HepG2 (cell line): Measurements from ENCODE around the gene RCC1. TPM values are rescaled to one million over a fixed set of nuclear protein-coding genes. Genes with fewer than 3 reads are reported as not detected.
A peak's percentile ranks its signal among the peaks of the same experiment; 100 is the strongest.

Source experiments
- ATF6 ChIP-seq: sonication (generic); formaldehyde crosslinking; conservative IDR thresholded peaks from 2 replicates; pipeline ENCODE4 v1.4.0; 2020; ENCODE audit warnings: missing genetic modification reagents
- ATRX ChIP-seq: sonication (generic); formaldehyde crosslinking; IDR thresholded peaks from 2 replicates; pipeline ENCODE4 v1.4.0; 2020; ENCODE audit warnings: missing genetic modification reagents, borderline replicate concordance
- BHLHE40 ChIP-seq: IDR thresholded peaks from 2 replicates; pipeline ENCODE4 v1.6.1; 2011; ENCODE audit warnings: low read length, improper control_type of control experiment
- CENPX ChIP-seq: sonication (generic); formaldehyde crosslinking; IDR thresholded peaks from 2 replicates; pipeline ENCODE4 v1.9.0; 2021; ENCODE audit warnings: mild to moderate bottlenecking, missing genetic modification reagents, moderate library complexity
- CREB1 ChIP-seq, 2 experiments: fragments of 450-650 bp in 1 of 2; IDR thresholded peaks; 2 replicates each; pipeline ENCODE4 v1.6.1; 2016 to 2017; ENCODE audit warnings: control low read depth in 1 of 2, mild to moderate bottlenecking in 1 of 2, missing compliant biosample characterization in 1 of 2, missing genetic modification characterization in 1 of 2
- EED ChIP-seq: sonication (generic); formaldehyde crosslinking; IDR thresholded peaks from 2 replicates; pipeline ENCODE4 v1.5.0; 2020; ENCODE audit warnings: mild to moderate bottlenecking, missing genetic modification reagents
- FOXM1 ChIP-seq: sonication (generic); formaldehyde crosslinking; IDR thresholded peaks from 2 replicates; pipeline ENCODE4 v1.5.0; 2020; ENCODE audit warnings: missing genetic modification reagents
- GLMP ChIP-seq: sonication (generic); formaldehyde crosslinking; IDR thresholded peaks from 2 replicates; pipeline ENCODE4 v1.9.0; 2021; ENCODE audit warnings: missing genetic modification reagents, mild to moderate bottlenecking, borderline replicate concordance
- HMG20B ChIP-seq: conservative IDR thresholded peaks from 2 replicates; pipeline ENCODE4 v1.6.1; 2016; ENCODE audit warnings: missing genetic modification reagents, missing compliant biosample characterization
- KLF9 ChIP-seq: IDR thresholded peaks from 2 replicates; pipeline ENCODE4 v1.6.1; 2016; ENCODE audit warnings: low read depth
- NONO ChIP-seq, 2 experiments: fragments of 450-650 bp in 1 of 2; sonication (generic) in 1 of 2; formaldehyde crosslinking in 1 of 2; IDR thresholded peaks in 1 of 2; conservative IDR thresholded peaks in 1 of 2; 2 replicates each; pipeline versions ENCODE4 v1.6.1 to v1.8.0; 2017 to 2022; ENCODE audit warnings: mild to moderate bottlenecking in 1 of 2, missing genetic modification reagents in 1 of 2, moderate library complexity in 1 of 2
- PRMT3 ChIP-seq: sonication (generic); formaldehyde crosslinking; IDR thresholded peaks from 2 replicates; pipeline ENCODE4 v1.8.1; 2022; ENCODE audit warnings: low read depth, mild to moderate bottlenecking, moderate library complexity, missing genetic modification reagents, borderline replicate concordance
- ZBTB10 ChIP-seq: sonication (generic); formaldehyde crosslinking; IDR thresholded peaks from 2 replicates; pipeline ENCODE4 v1.4.0; 2020; ENCODE audit warnings: missing genetic modification reagents, borderline replicate concordance
- ZBTB33 ChIP-seq: sonication (generic); formaldehyde crosslinking; IDR thresholded peaks from 2 replicates; pipeline ENCODE4 v1.4.0; 2020; ENCODE audit warnings: missing genetic modification reagents
- ZC3H13 ChIP-seq: sonication (generic); formaldehyde crosslinking; IDR thresholded peaks from 2 replicates; pipeline ENCODE4 v1.8.1; 2023; ENCODE audit warnings: mild to moderate bottlenecking, missing genetic modification reagents, moderate library complexity
- ZNF230 ChIP-seq: sonication (generic); formaldehyde crosslinking; IDR thresholded peaks from 2 replicates; pipeline ENCODE4 v1.4.0; 2020; ENCODE audit warnings: mild to moderate bottlenecking, missing genetic modification reagents
- ZNF329 ChIP-seq: sonication (generic); formaldehyde crosslinking; IDR thresholded peaks from 2 replicates; pipeline ENCODE4 v1.9.0; 2021; ENCODE audit warnings: low read depth, mild to moderate bottlenecking, missing genetic modification reagents
- ZNF543 ChIP-seq: sonication (generic); formaldehyde crosslinking; IDR thresholded peaks from 2 replicates; pipeline ENCODE4 v1.4.0; 2020; ENCODE audit warnings: mild to moderate bottlenecking, missing genetic modification reagents
- ZNF616 ChIP-seq: sonication (generic); formaldehyde crosslinking; IDR thresholded peaks from 2 replicates; pipeline ENCODE4 v1.5.0; 2020; ENCODE audit warnings: low read depth, mild to moderate bottlenecking, missing genetic modification reagents
- ZNF776 ChIP-seq: sonication (generic); formaldehyde crosslinking; IDR thresholded peaks from 2 replicates; pipeline ENCODE4 v1.4.0; 2020; ENCODE audit warnings: mild to moderate bottlenecking, missing genetic modification reagents
- ZSCAN25 ChIP-seq: sonication (generic); formaldehyde crosslinking; IDR thresholded peaks from 2 replicates; pipeline ENCODE4 v1.8.0; 2022; ENCODE audit warnings: mild to moderate bottlenecking, missing genetic modification reagents
- polyA plus RNA-seq, 8 experiments: library from polyadenylated mRNA; depleted of rRNA in 3 of 8; stranded (reverse) in 7 of 8; unstranded in 1 of 8; fragments of >200 nt; fragmentation: Illumina TruSeq in 4 of 8; extraction: Trizol in 4 of 8; gene quantifications; 2 replicates each; pipeline versions ENCODE4 v1.2.1 to v1.2.3, GENCODE V29; 2011 to 2016; ENCODE audit warnings: low read depth in 4 of 8, missing spikeins in 1 of 8, mixed read lengths in 1 of 8; ENCODE audit not compliant: insufficient read depth in 1 of 8
- total RNA-seq, 5 experiments: library from RNA; depleted of rRNA; stranded (reverse); fragments of >200 nt; fragmentation: Illumina TruSeq; extraction: Trizol; gene quantifications; 2 replicates each; pipeline ENCODE4 v1.2.3, GENCODE V29; 2016; ENCODE audit warnings: low read depth in 1 of 5
- TF ChIP-seq, protein P1 (sequence below): conservative IDR thresholded peaks from 2 replicates; pipeline ENCODE4 v1.6.1; 2018; ENCODE audit warnings: missing genetic modification reagents

Gene RCC1
- total and polyA plus RNA-seq, 2 of the 13 experiments (the other 11 are each of a cell fraction or from before 2014, with no cell fraction given) = 47.2 to 80.8 TPM

- TF ChIP-seq, protein P1, sequence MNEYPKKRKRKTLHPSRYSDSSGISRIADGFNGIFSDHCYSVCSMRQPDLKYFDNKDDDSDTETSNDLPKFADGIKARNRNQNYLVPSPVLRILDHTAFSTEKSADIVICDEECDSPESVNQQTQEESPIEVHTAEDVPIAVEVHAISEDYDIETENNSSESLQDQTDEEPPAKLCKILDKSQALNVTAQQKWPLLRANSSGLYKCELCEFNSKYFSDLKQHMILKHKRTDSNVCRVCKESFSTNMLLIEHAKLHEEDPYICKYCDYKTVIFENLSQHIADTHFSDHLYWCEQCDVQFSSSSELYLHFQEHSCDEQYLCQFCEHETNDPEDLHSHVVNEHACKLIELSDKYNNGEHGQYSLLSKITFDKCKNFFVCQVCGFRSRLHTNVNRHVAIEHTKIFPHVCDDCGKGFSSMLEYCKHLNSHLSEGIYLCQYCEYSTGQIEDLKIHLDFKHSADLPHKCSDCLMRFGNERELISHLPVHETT (CRISPR knock-in tag) = no peak
- no peak for TF ChIP-seq ZBTB10
- no peak for TF ChIP-seq ZNF543 (CRISPR knock-in tag)
- no peak for TF ChIP-seq BHLHE40
- no peak for TF ChIP-seq CREB1 (IDR thresholded peaks at IDR 0.05)
- 0 out of 2 replicates have a peak, but pooled peaks have one; percentile 32 for TF ChIP-seq CREB1 (CRISPR knock-in tag; IDR thresholded peaks at IDR 0.05)
- no peak for TF ChIP-seq ZC3H13
- TF ChIP-seq ATRX = no peak
- no peak for TF ChIP-seq CENPX
- no peak for TF ChIP-seq ATF6 (CRISPR knock-in tag)
- TF ChIP-seq GLMP (CRISPR knock-in tag) = no peak
- no peak for TF ChIP-seq PRMT3 (CRISPR knock-in tag)
- TF ChIP-seq ZNF616 (CRISPR knock-in tag) = no peak
- TF ChIP-seq ZSCAN25 = no peak
- no peak for TF ChIP-seq ZNF230
- TF ChIP-seq ZBTB33 (CRISPR knock-in tag) = no peak
- TF ChIP-seq EED (CRISPR knock-in tag) = no peak
- TF ChIP-seq HMG20B = no peak
- TF ChIP-seq ZNF329 = no peak
- no peak for TF ChIP-seq KLF9
- TF ChIP-seq ZNF776 (CRISPR knock-in tag) = no peak
- TF ChIP-seq FOXM1 = no peak
- TF ChIP-seq NONO (IDR thresholded peaks at IDR 0.05) = no peak
- TF ChIP-seq NONO (CRISPR knock-in tag; conservative IDR thresholded peaks at IDR 0.05) = 0 out of 2 replicates have a peak, but pooled peaks have one; percentile 19
Observed at GRCh38 chr1:28510970-28511440, 5.2 kb downstream of the RCC1 start (continued).
